A673 (cell line): ENCODE results near the gene CCDC141.

Experiments used
- CTCF ChIP-seq: fragments of 300-800, 200-600 bp; sonication (generic); conservative IDR thresholded peaks from 2 replicates; pipeline ENCODE4 v1.5.1; 2017; ENCODE audit warnings: low read depth, mild to moderate bottlenecking, antibody characterized with exemption, low read length, moderate library complexity, mixed read lengths
- EZH2 ChIP-seq: fragments of 200-600 bp; sonication (generic); IDR thresholded peaks from 2 replicates; pipeline ENCODE4 v1.6.1; 2017; ENCODE audit warnings: borderline replicate concordance, low read depth, mild to moderate bottlenecking, mixed read lengths, antibody characterized with exemption, low read length; ENCODE audit not compliant: poor library complexity, severe bottlenecking

- TF ChIP-seq CTCF (no peak), EZH2 (no peak)
Measured at GRCh38 chr2:178943745-178944144, 106.2 kb downstream of the CCDC141 start.
